ENCODE measurements around the gene KLHL29.

KLHL29 gene

GRCh38 chr2:23555944-23556343, 171.0 kb downstream of the KLHL29 start:
- no peak for DNase-seq

GRCh38 chr2:23556929-23557328, 171.9 kb downstream of the KLHL29 start:
- no peak for DNase-seq

- no peak for DNase-seq
These were observed 172.5 kb downstream of the KLHL29 start for GRCh38 chr2:23557455-23557854.

DNA sequence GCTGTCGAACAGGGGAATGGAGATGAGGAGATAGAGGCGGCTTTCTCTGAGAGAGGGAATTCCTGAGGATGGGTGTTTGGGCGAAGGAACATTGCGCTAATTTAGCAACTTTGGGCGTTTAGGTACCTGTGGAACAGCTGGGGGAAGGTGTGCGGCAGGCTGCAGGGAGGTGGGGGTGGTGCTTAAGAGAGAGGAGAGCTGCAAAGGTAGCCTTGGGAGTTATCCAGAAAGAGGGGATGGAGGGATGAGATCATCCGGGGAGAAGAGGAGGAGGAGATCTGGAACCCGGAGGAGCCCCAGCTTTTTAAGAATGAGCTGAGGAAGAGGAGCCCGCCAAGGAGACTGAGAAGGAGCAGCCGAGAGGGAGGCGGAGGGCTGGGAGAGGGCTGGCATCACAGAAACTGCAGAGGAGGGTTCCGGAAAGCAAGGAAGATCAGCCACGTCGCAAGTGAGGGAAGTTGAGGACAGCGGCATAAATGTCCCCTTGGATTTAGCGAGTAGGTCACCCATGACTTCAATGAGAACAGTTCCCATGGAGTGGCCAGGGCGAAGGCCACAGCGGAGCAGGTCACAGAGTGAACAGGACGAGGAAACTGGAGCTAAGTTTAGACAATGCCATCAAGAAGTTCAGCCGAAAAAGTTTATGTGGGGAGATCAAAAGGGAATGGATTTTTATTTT, 174.7 kb downstream of the KLHL29 start:
- DNase-seq, result no peak

- no peak for DNase-seq
These were observed 176.1 kb downstream of the KLHL29 start for GRCh38 chr2:23561088-23561487.

DNA sequence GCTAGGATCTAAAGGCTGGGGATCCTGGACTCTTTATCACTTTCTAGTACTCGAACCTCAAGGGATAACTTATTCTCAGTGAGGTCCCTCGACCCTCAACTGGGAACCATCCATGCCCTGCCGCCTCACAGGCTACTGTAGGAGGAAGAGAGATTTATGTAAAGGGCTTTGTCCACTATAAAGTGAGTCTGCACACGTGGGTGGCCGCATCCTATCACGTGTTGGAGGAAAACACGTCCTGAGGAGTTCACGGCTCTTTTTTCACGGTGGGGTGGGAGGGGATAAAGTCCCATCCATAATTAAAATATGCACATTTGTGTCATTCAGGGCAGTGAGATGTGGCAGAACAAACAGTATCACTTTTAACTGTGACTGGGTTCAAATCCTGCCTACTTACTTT, 176.6 kb downstream of the KLHL29 start:
- DNase-seq, result no peak

GRCh38 chr2:23562143-23562542, 177.2 kb downstream of the KLHL29 start:
- DNase-seq, result no peak

DNA sequence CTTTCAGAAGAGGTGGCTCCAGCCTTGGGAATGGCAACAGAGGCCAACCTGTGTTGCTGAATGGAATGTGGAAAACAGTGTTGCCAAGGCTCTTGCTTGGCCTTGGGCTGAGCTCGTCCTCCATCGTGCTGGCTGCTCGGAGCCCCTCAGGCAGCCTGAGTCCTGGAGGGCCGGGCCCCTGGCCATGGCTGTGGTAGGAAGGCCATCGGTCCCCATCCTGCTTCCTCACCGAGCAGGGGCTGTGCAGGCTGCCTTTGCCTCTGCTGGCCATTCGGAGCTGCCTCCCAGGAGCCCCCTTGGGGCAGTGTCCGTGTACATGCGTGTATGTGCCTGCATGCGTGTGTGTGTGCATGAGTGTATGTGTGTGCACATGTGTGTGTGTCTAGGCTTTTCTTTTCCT, 178.2 kb downstream of the KLHL29 start:
- DNase-seq, result no peak

- peak; percentile 58 for DNase-seq
These were observed 179.0 kb downstream of the KLHL29 start for GRCh38 chr2:23563673-23564614.

GRCh38 chr2:23564615-23564960, 179.6 kb downstream of the KLHL29 start:
- no peak for DNase-seq

GRCh38 chr2:23565374-23565773, 180.4 kb downstream of the KLHL29 start:
- DNase-seq, result no peak

DNA sequence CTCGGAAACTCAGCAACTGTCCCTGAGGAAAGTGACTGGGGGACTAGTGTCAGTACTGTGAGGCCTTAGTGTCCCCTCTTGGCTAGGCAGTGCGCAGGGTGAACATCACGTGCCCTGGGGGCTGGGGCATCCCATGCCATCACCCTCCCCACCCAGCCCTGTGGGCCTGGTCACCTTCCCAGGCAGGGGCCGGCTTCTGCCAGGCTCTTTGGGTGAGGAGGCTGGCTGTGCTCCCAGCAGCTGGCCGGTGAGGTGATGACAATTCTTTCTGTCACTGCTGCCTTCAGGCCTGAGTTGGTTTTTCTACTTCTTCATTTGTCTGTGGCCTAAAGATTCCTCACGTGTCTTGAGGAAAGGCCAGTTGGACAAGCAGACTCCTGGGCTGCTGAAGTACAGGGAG, 180.8 kb downstream of the KLHL29 start:
- DNase-seq, result no peak

GRCh38 chr2:23566241-23567142, 181.5 kb downstream of the KLHL29 start:
- no peak for DNase-seq

GRCh38 chr2:23567161-23567756, 182.3 kb downstream of the KLHL29 start:
- DNase-seq, result no peak

- no peak for DNase-seq
These were observed 183.2 kb downstream of the KLHL29 start for GRCh38 chr2:23568211-23568610.

GRCh38 chr2:23568626-23569190, 183.7 kb downstream of the KLHL29 start:
- no peak for DNase-seq

DNA sequence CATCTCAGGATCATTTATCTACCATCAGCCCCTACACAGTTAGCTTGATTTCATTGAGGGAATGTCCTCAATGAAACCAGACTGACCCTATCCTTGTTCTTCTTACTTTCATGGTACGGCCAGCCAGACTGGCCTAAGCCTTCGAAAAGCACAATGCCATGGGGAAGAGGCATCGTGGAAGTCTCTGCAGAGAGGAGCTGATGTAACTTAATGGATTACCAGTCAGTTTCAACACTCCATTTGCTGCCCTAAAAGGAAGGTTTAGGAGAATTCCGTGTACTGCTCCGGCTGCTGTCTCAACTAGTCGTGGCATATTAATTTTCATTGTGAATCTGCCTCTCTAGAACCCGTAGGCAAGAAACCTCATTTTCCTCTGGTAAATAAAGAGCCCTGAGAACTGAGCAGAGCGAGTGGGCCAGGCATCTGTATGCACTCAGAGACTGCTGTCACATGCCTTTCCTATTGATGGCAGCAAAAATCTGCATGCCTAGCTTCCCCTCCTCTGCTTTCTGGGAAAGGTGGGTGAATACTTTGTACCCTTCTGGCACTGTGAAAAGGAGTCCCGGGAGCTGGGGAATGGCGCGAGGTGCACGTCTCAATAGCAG, 184.9 kb downstream of the KLHL29 start:
- DNase-seq, result no peak

- DNase-seq, result no peak
These were observed 186.1 kb downstream of the KLHL29 start for GRCh38 chr2:23571085-23571484.

DNA sequence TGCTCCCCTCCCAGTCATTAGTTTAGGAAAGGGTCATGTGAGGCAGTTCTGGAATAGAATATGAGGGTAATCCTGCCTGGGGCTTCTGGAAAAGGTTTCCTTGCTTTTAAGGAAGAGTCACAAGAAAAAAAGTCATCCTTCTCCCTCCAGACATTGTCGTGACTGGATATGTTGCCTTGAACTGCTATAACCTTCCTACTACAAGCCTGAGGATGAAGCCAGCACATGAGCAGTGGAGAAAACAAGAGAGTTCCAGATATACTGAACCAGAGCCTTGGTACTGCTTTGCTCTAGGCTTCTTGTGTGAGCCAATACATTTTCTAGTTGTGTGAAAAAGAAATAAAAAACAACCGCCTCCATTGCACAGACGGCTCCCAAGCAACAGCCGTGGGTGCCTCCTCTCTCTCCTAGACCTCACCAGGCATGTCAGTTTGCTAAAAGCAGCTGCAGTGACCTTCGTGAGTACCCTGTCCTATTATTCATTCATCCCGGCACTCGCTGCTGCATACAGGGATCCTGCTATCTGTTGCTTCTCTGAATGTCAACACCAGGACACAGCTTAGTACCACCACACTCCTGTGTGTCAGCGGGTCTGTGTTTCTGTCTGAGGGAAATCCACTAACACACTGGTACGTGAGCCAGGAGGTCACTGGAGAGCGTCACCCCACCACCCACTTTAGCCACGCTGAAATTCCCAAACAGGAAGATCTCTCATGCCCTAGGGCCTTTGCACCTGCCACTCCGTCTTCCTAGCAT, 186.7 kb downstream of the KLHL29 start:
- DNase-seq, result no peak

GRCh38 chr2:23574919-23575654, 190.1 kb downstream of the KLHL29 start:
- no peak for DNase-seq
